SK-N-SH (cell line): ENCODE results near the gene HOXC5.

Experiments used
- ELF1 ChIP-seq: IDR thresholded peaks from 2 replicates; pipeline ENCODE4 v1.4.0; 2012
- FOXM1 ChIP-seq: IDR thresholded peaks from 2 replicates; pipeline ENCODE4 v1.4.0; 2012; ENCODE audit warnings: low read depth, mild to moderate bottlenecking
- SIN3A ChIP-seq: IDR thresholded peaks from 2 replicates; pipeline ENCODE4 v1.6.1; 2012; ENCODE audit warnings: low read depth, mild to moderate bottlenecking, low read length, moderate library complexity, borderline replicate concordance
- TEAD4 ChIP-seq: IDR thresholded peaks from 2 replicates; pipeline ENCODE4 v1.4.0; 2012; ENCODE audit warnings: mild to moderate bottlenecking, borderline replicate concordance; ENCODE audit not compliant: insufficient read depth
- TF ChIP-seq, protein P1 (sequence below): fragments of 200-600 bp; sonication (generic); IDR thresholded peaks from 2 replicates; pipeline ENCODE4 v1.6.1; 2017; ENCODE audit warnings: antibody characterized with exemption, mild to moderate bottlenecking, moderate library complexity

GRCh38 chr12:54036620-54037359, 3.9 kb downstream of the HOXC5 start:
- TF ChIP-seq, protein P1, sequence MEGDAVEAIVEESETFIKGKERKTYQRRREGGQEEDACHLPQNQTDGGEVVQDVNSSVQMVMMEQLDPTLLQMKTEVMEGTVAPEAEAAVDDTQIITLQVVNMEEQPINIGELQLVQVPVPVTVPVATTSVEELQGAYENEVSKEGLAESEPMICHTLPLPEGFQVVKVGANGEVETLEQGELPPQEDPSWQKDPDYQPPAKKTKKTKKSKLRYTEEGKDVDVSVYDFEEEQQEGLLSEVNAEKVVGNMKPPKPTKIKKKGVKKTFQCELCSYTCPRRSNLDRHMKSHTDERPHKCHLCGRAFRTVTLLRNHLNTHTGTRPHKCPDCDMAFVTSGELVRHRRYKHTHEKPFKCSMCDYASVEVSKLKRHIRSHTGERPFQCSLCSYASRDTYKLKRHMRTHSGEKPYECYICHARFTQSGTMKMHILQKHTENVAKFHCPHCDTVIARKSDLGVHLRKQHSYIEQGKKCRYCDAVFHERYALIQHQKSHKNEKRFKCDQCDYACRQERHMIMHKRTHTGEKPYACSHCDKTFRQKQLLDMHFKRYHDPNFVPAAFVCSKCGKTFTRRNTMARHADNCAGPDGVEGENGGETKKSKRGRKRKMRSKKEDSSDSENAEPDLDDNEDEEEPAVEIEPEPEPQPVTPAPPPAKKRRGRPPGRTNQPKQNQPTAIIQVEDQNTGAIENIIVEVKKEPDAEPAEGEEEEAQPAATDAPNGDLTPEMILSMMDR, result peak; percentile 22
- no peak for TF ChIP-seq SIN3A
- no peak for TF ChIP-seq ELF1
- no peak for TF ChIP-seq FOXM1
- TF ChIP-seq TEAD4, result no peak
